Osteoblast (primary cell): ENCODE data around the gene ERCC4. TPM values are rescaled to one million over a fixed set of nuclear protein-coding genes. Genes with fewer than 3 reads are reported as not detected.

Experiments used
- DNase-seq: peaks from one replicate; pipeline ENCODE4 v3.0.0; 2011; ENCODE audit warnings: low spot score, mixed read lengths; ENCODE audit not compliant: insufficient read length; ENCODE audit errors: missing footprints
- H2AFZ ChIP-seq: 2 replicates; pipeline ENCODE4 v1.6.0; 2011; ENCODE audit warnings: mild to moderate bottlenecking, low read length
- H3K27ac ChIP-seq: 2 replicates; pipeline ENCODE4 v1.5.1; 2011; ENCODE audit warnings: mild to moderate bottlenecking, low read depth, low read length, moderate library complexity
- H3K27me3 ChIP-seq: 2 replicates; pipeline ENCODE4 v1.6.0; 2012; ENCODE audit warnings: mild to moderate bottlenecking, control low read depth, inconsistent platforms, low read length, moderate library complexity; ENCODE audit not compliant: insufficient read depth
- H3K36me3 ChIP-seq: 2 replicates; pipeline ENCODE4 v1.5.1; 2011; ENCODE audit warnings: mild to moderate bottlenecking, low read length, control low read depth, moderate library complexity; ENCODE audit not compliant: insufficient read depth
- H3K4me1 ChIP-seq: 2 replicates; pipeline ENCODE4 v1.5.1; 2011; ENCODE audit warnings: mild to moderate bottlenecking, low read length, control low read depth, moderate library complexity; ENCODE audit not compliant: insufficient read depth
- H3K4me2 ChIP-seq: 2 replicates; pipeline ENCODE4 v1.6.0; 2011; ENCODE audit warnings: mild to moderate bottlenecking, low read length; ENCODE audit not compliant: insufficient read depth
- H3K4me3 ChIP-seq: fragments of 200-600 bp; sonication (generic); 3 replicates; pipeline ENCODE4 v1.5.1; 2012; ENCODE audit warnings: mild to moderate bottlenecking, low read length, inconsistent platforms; ENCODE audit not compliant: insufficient read depth
- H3K79me2 ChIP-seq: 2 replicates; pipeline ENCODE4 v1.6.0; 2012; ENCODE audit warnings: mild to moderate bottlenecking, low read length, control low read depth, inconsistent platforms; ENCODE audit not compliant: insufficient read depth
- H3K9me3 ChIP-seq: 2 replicates; pipeline ENCODE4 v1.5.1; 2011; ENCODE audit warnings: low read depth, low read length, control low read depth
- H4K20me1 ChIP-seq: 2 replicates; pipeline ENCODE4 v1.6.0; 2012; ENCODE audit warnings: mild to moderate bottlenecking, low read length, control low read depth; ENCODE audit not compliant: insufficient read depth
- CTCF ChIP-seq: IDR thresholded peaks from 2 replicates; pipeline ENCODE4 v1.5.1; 2011; ENCODE audit warnings: mild to moderate bottlenecking, low read depth, low read length, moderate library complexity; ENCODE audit errors: extremely low read depth
- total RNA-seq: library from RNA; depleted of rRNA; stranded (reverse); fragments of >200 nt; gene quantifications from 2 replicates; pipeline ENCODE4 v1.2.3, GENCODE V29; 2012

Gene ERCC4
- total RNA-seq, 1 donor, result 9.0 TPM

GRCh38 chr16:13973321-13974023 is 53.5 kb downstream of the ERCC4 start:
- Histone ChIP-seq H3K79me2 (no peaks in the 10 kb centered on the region), H3K36me3 (no peaks in the 10 kb centered on the region), H2AFZ (no peak overlapping the region), H3K4me2 (no peak overlapping the region), H3K4me3 (no peak overlapping the region), H3K9me3 (no peaks in the 10 kb centered on the region), H3K27ac (no peak overlapping the region), H4K20me1 (no peaks in the 10 kb centered on the region), H3K4me1 (no peaks in the 10 kb centered on the region), H3K27me3 (no peaks in the 10 kb centered on the region)
- TF ChIP-seq CTCF, result no peak
- DNase-seq, result no peak

DNA sequence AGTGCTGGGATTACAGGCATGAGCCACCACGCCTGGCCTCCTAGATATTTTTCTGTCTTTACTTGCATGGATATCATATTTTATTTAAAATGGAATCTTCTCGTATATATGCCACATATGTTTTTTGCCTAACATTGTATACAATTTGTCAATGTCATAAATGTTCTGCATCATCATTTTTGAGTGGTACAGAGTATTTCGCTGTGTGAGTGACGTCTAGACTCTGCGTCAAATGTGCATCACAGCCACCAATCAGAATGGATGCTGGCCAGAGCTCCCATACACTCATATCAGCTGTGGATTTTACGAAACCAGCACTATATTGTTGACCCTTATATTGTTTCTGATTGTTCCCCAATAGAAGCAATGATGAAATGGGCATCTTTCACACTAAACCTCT is 57.2 kb downstream of the ERCC4 start:
- H3K27me3 ChIP-seq, result no peaks in the 10 kb centered on the region
- no peak overlapping the region for H3K4me2 ChIP-seq
- H3K27ac ChIP-seq, result no peak overlapping the region
- no peak overlapping the region for H2AFZ ChIP-seq
- TF ChIP-seq CTCF, result no peak
- H3K79me2 ChIP-seq, result no peaks in the 10 kb centered on the region
- no peaks in the 10 kb centered on the region for H3K9me3 ChIP-seq
- no peaks in the 10 kb centered on the region for H4K20me1 ChIP-seq
- H3K36me3 ChIP-seq, result no peaks in the 10 kb centered on the region
- H3K4me1 ChIP-seq, result no peaks in the 10 kb centered on the region
- no peak for DNase-seq
- H3K4me3 ChIP-seq, result no peak overlapping the region

DNA sequence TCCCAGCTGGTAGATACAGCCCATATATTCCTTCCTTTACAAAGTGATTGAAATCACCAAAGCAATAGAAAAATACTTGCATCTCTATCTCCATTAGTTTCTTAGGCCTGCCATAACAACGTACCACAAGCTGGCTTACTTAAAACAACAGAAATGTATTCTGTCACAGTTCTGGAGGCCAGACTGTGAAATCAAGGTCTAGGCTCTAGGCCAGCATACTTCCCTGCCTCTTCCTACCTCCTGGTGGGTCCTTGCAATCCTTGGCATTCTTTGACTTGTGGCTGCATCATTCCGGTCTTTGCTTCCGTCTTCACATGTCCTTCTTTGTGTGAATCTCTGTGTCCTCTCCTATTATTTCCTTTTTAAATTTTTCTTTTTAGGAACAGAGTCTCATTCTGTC is 62.5 kb downstream of the ERCC4 start:
- no peaks in the 10 kb centered on the region for H3K27me3 ChIP-seq
- no peak overlapping the region for H3K4me2 ChIP-seq
- H3K9me3 ChIP-seq, result no peaks in the 10 kb centered on the region
- no peak overlapping the region for H3K4me3 ChIP-seq
- H3K4me1 ChIP-seq, result no peaks in the 10 kb centered on the region
- TF ChIP-seq CTCF, result no peak
- H3K79me2 ChIP-seq, result no peaks in the 10 kb centered on the region
- H3K36me3 ChIP-seq, result no peaks in the 10 kb centered on the region
- DNase-seq, result no peak
- no peaks in the 10 kb centered on the region for H4K20me1 ChIP-seq
- H3K27ac ChIP-seq, result no peak overlapping the region
- H2AFZ ChIP-seq, result no peak overlapping the region

DNA sequence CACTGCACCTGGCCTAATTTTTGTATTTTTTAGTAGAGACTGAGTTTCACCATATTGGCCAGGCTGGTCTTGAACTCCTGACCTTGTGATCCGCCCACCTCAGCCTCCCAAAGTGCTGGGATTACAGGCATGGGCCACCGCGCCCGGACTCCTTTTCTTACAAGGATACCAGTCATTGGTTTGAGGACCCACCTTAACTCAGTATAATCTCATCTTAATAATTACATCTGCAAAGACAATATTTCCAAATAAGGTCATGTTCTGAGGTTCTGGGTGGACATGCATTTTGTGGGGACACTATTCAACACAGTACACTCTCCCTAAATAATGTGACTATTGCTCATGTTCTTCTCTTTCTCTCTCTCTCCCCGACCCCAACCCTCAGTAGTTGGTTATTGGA is 63.7 kb downstream of the ERCC4 start:
- H3K4me2 ChIP-seq, result no peak overlapping the region
- H3K79me2 ChIP-seq, result no peaks in the 10 kb centered on the region
- no peaks in the 10 kb centered on the region for H3K4me1 ChIP-seq
- H4K20me1 ChIP-seq, result no peaks in the 10 kb centered on the region
- no peaks in the 10 kb centered on the region for H3K36me3 ChIP-seq
- no peaks in the 10 kb centered on the region for H3K9me3 ChIP-seq
- no peak for TF ChIP-seq CTCF
- H3K27me3 ChIP-seq, result no peaks in the 10 kb centered on the region
- H3K4me3 ChIP-seq, result no peak overlapping the region
- DNase-seq, result no peak
- no peak overlapping the region for H2AFZ ChIP-seq
- no peak overlapping the region for H3K27ac ChIP-seq
